ENCODE data around the gene FXYD2. TPM values are rescaled to one million over a fixed set of nuclear protein-coding genes. Genes with fewer than 3 reads are reported as not detected.

FXYD2 gene
- total and polyA plus RNA-seq, 10 of the 15 experiments (the other 5 are each of a cell fraction or from before 2014, with no cell fraction given) = 1.2 to 4.5 (median 2.4) TPM

- no peak overlapping the region for H3K4me2 ChIP-seq (ENCODE audit: control insufficient read depth, insufficient read depth)
- ChIA-PET RAD21 (ENCODE audit: unreplicated experiment) (interaction anchor here (1.0 to 22.6 kb wide), 3 partner anchors 12 to 114 kb away, joined by 3 to 393 read pairs (median 4); no protein-coding TSS in a partner anchor), CTCF (interaction anchor here (0.6 to 6.1 kb wide), 9 partner anchors 9 to 223 kb away, joined by 3 to 48 read pairs (median 7); partner anchors contain the start of gene FXYD2), POLR2A (interaction anchor here (1.3 kb wide), 1 partner anchor 112 kb away, joined by 3 read pairs; no protein-coding TSS in a partner anchor), SMC1A (ENCODE audit: uncharacterized antibody, unreplicated experiment) (interaction anchor here (1.1 to 2.7 kb wide), 4 partner anchors 11 to 117 kb away, joined by 3 to 11 read pairs (median 6); no protein-coding TSS in a partner anchor)
- no peaks in the 10 kb centered on the region for H4K20me1 ChIP-seq (ENCODE audit: control insufficient read depth, insufficient read depth)
- ATAC-seq (no peak), FAIRE-seq (no peak), DNase-seq (ENCODE audit: low read depth, low spot score) (no peak)
- peaks cover 11% of the 10 kb centered on the region for H3K4me1 ChIP-seq (ENCODE audit: control insufficient read depth, insufficient read depth, low read length)
- H3K4me3 ChIP-seq = no peak overlapping the region
- TF ChIP-seq MLLT1 (IDR thresholded peaks at IDR 0.05) (no peak), SPI1 (IDR thresholded peaks at IDR 0.05; ENCODE audit: borderline replicate concordance, insufficient read depth, low read depth, low read length) (no peak), ATF7 (IDR thresholded peaks at IDR 0.05; ENCODE audit: low read depth) (no peak), SKIL (IDR thresholded peaks at IDR 0.05; ENCODE audit: low read depth, poor library complexity, severe bottlenecking) (no peak), IKZF1 (conservative IDR thresholded peaks at IDR 0.05) (no peak), BRCA1 (IDR thresholded peaks at IDR 0.05; ENCODE audit: low read depth, low read length) (no peak), WRNIP1 (IDR thresholded peaks at IDR 0.05; ENCODE audit: borderline replicate concordance, low read depth, low read length) (no peak), SMAD5 (IDR thresholded peaks at IDR 0.05; ENCODE audit: low read depth) (no peak), SREBF1 (IDR thresholded peaks at IDR 0.05; ENCODE audit: low read length) (no peak), FOXK2 (IDR thresholded peaks at IDR 0.05) (no peak), EZH2 (IDR thresholded peaks at IDR 0.05; ENCODE audit: borderline replicate concordance, control insufficient read depth, low read depth, low read length) (no peak), RFX5 (IDR thresholded peaks at IDR 0.05; ENCODE audit: low read depth, low read length) (no peak), HDGF (IDR thresholded peaks at IDR 0.05) (no peak)
- intact Hi-C loops (cut with micrococcal nuclease; ENCODE audit: unreplicated experiment) = no loop called here
- H3K27me3 ChIP-seq (replicated peaks in 1 of 2; ENCODE audit: control insufficient read depth in 2 of 2, insufficient read depth in 2 of 2, low read length in 1 of 2) = peaks cover 0 to 5% of the 10 kb centered on the region in 2 experiments; a peak in 1 of 4 replicates
- no peak overlapping the region for H3K27ac ChIP-seq (ENCODE audit: control insufficient read depth, insufficient read depth)
- no peak overlapping the region for H3K9ac ChIP-seq (ENCODE audit: control insufficient read depth, insufficient read depth, low read length)
- no peaks in the 10 kb centered on the region for H3K36me3 ChIP-seq (ENCODE audit: control insufficient read depth in 2 of 2, insufficient read depth in 2 of 2, low read length in 1 of 2)
- H3K9me3 ChIP-seq (replicated peaks; ENCODE audit: control insufficient read depth, insufficient read depth, low read length) = no peaks in the 10 kb centered on the region
- 35% methylated on average over 8 of the region's 8 CpGs for WGBS (ENCODE audit: insufficient coverage, insufficient replicate concordance, low lambda C conversion rate, missing lambda C conversion rate)
- H3K79me2 ChIP-seq (ENCODE audit: control insufficient read depth, insufficient read depth, low read length) = no peaks in the 10 kb centered on the region
- H2AFZ ChIP-seq (ENCODE audit: control insufficient read depth, low read depth, low read length) = no peak overlapping the region
- no TSS peak for BruUV-seq (replicated peaks)
- in situ Hi-C loops (cut with MboI) = no loop called here
Observed at GRCh38 chr11:117832511-117832910, 8.0 kb upstream of the FXYD2 start.
